ENCODE data around the gene SPATA25. TPM values are rescaled to one million over a fixed set of nuclear protein-coding genes. Genes with fewer than 3 reads are reported as not detected.
A peak's percentile ranks its signal among the peaks of the same experiment; 100 is the strongest.

SPATA25 gene
- total and polyA plus RNA-seq, 2 donors (not counting 1 experiment from before 2014, with no cell fraction given): 0.19 to 3.6 TPM

DNA sequence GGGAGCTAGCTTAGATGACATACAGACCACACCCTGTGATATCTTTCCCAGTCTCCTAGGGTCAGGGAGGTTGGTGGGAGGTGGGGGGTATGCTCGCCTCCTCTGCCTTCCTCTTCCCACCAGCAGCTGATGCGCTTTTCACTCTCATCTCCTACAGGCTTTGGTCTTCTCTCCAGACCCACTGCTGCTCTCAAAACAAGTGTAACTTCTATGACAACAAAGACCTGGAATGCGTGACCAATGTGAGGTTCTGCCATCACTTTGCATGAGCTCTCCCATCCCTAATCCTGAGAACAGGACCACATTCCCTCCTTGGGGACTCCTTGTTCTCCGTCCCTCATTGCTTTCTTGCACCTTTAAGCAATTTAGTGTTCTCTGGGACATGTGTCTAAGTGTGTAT lies 6.4 kb upstream of the SPATA25 start:
- Histone ChIP-seq H3K27ac (ENCODE audit: insufficient read depth, low read length) (no peak overlapping the region), H3K36me3 (ENCODE audit: control insufficient read depth, insufficient read depth, low read length) (peaks cover 25% of the 10 kb centered on the region), H3K4me2 (ENCODE audit: extremely low read depth, insufficient read depth, low read length) (no peak overlapping the region), H3K27me3 (ENCODE audit: control insufficient read depth, insufficient read depth, low read length) (no peaks in the 10 kb centered on the region), H4K20me1 (ENCODE audit: control insufficient read depth, extremely low read depth, insufficient read depth, low read length) (no peaks in the 10 kb centered on the region), H3K4me1 (ENCODE audit: control insufficient read depth, extremely low read depth, insufficient read depth, low read length) (peaks cover 8% of the 10 kb centered on the region), H3K4me3 (replicated peaks in 1 of 4; ENCODE audit: control extremely low read depth in 1 of 4, insufficient read depth in 1 of 4, low read depth in 3 of 4, low read length in 4 of 4) (peak overlapping the region in 1 of 4 experiments; percentile 7), H2AFZ (ENCODE audit: low read length) (no peak overlapping the region), H3K9me3 (ENCODE audit: control insufficient read depth, insufficient read depth, low read depth, low read length) (no peaks in the 10 kb centered on the region), H3K79me2 (ENCODE audit: control insufficient read depth, insufficient read depth, low read length) (peaks cover 11% of the 10 kb centered on the region), H3K9ac (ENCODE audit: insufficient read depth, low read length) (no peak overlapping the region)
- DNase-seq (ENCODE audit: low read depth in 2 of 2): no peak
- TF ChIP-seq, protein P1, sequence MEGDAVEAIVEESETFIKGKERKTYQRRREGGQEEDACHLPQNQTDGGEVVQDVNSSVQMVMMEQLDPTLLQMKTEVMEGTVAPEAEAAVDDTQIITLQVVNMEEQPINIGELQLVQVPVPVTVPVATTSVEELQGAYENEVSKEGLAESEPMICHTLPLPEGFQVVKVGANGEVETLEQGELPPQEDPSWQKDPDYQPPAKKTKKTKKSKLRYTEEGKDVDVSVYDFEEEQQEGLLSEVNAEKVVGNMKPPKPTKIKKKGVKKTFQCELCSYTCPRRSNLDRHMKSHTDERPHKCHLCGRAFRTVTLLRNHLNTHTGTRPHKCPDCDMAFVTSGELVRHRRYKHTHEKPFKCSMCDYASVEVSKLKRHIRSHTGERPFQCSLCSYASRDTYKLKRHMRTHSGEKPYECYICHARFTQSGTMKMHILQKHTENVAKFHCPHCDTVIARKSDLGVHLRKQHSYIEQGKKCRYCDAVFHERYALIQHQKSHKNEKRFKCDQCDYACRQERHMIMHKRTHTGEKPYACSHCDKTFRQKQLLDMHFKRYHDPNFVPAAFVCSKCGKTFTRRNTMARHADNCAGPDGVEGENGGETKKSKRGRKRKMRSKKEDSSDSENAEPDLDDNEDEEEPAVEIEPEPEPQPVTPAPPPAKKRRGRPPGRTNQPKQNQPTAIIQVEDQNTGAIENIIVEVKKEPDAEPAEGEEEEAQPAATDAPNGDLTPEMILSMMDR (conservative IDR thresholded peaks at IDR 0.05 in 1 of 2, IDR thresholded peaks at IDR 0.05 in 1 of 2; ENCODE audit: low read depth in 1 of 2, low read length in 2 of 2): no peak
- no peak for TF ChIP-seq EZH2 (IDR thresholded peaks at IDR 0.05; ENCODE audit: low read length, missing control alignments)

DNA sequence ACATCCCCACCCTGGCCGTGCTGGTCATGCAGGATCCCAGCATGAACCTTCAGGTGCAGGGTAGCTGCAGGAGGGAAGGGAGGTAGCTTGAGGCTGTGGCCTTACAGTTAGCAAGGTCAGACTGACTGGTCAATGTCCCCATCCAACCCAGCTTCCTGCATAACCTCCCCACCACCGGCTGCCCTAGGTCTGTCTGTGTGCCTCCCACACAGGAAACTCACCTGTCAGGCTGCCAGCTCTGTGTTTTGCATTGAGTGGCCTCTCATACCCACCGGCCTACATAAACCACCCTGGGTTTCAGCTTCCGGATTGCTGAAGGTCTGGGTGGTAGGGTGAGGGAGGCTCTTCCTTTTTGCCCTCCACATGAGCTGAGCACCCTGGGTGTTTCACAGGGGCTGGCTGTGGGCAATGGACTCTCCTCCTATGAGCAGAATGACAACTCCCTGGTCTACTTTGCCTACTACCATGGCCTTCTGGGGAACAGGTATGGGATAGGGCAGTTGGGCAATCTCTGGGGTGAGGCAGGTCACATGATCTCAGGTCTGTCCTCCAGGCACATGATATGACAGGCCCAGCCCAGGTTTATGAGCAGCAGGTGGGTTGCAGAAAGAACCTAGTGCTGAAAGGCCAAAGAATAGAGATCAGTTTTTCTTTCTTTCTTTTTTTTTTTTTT lies 5.5 kb upstream of the SPATA25 start:
- no peak overlapping the region for H3K9ac ChIP-seq (ENCODE audit: insufficient read depth, low read length)
- H3K4me1 ChIP-seq (ENCODE audit: control insufficient read depth, extremely low read depth, insufficient read depth, low read length): peaks cover 8% of the 10 kb centered on the region
- peaks cover 11% of the 10 kb centered on the region for H3K79me2 ChIP-seq (ENCODE audit: control insufficient read depth, insufficient read depth, low read length)
- peak overlapping the region; percentile 10 for H3K27ac ChIP-seq (ENCODE audit: insufficient read depth, low read length)
- no peak overlapping the region for H2AFZ ChIP-seq (ENCODE audit: low read length)
- DNase-seq (ENCODE audit: low read depth in 2 of 2): no peak
- TF ChIP-seq, protein P1 (conservative IDR thresholded peaks at IDR 0.05 in 1 of 2, IDR thresholded peaks at IDR 0.05 in 1 of 2; ENCODE audit: low read depth in 1 of 2, low read length in 2 of 2): no peak
- no peak for TF ChIP-seq EZH2 (IDR thresholded peaks at IDR 0.05; ENCODE audit: low read length, missing control alignments)
- peaks cover 25% of the 10 kb centered on the region for H3K36me3 ChIP-seq (ENCODE audit: control insufficient read depth, insufficient read depth, low read length)
- H3K4me2 ChIP-seq (ENCODE audit: extremely low read depth, insufficient read depth, low read length): peak overlapping the region; percentile 13
- no peaks in the 10 kb centered on the region for H4K20me1 ChIP-seq (ENCODE audit: control insufficient read depth, extremely low read depth, insufficient read depth, low read length)
- no peaks in the 10 kb centered on the region for H3K9me3 ChIP-seq (ENCODE audit: control insufficient read depth, insufficient read depth, low read depth, low read length)
- no peaks in the 10 kb centered on the region for H3K27me3 ChIP-seq (ENCODE audit: control insufficient read depth, insufficient read depth, low read length)
- H3K4me3 ChIP-seq (replicated peaks in 1 of 4; ENCODE audit: control extremely low read depth in 1 of 4, insufficient read depth in 1 of 4, low read depth in 3 of 4, low read length in 4 of 4): peak overlapping the region in 2 of 4 experiments; percentile 77 to 91

DNA sequence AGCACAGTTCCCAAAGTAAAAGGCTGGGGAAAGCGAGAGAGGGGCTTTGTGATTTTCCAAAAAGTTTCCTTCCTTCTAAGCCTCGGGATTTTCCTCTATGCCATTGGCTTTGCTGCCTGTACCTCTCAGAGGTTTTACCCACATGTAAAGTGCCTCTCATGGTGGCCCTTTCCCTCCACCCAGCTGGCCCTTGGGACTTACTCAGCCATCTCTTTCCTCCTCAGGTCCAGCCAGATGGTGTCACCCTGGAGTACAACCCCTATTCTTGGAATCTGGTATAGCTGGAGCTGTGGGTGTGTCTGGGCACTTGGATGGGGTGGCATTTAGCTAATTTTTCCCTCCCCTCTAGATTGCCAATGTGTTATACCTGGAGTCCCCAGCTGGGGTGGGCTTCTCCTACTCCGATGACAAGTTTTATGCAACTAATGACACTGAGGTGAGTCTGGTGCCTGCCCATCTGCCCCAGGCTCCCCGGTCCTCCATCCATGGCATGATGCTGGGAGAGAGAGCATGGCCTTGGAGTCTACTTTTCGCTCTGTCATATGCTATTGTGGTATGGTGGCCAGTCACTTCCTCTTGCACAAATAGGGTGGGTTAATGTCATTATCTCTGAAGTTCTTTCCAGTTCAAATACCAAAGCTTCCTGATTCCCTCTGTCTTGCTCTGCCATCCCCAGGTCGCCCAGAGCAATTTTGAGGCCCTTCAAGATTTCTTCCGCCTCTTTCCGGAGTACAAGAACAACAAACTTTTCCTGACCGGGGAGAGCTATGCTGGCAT lies 4.8 kb upstream of the SPATA25 start:
- Histone ChIP-seq H3K4me3 (replicated peaks in 1 of 4; ENCODE audit: control extremely low read depth in 1 of 4, insufficient read depth in 1 of 4, low read depth in 3 of 4, low read length in 4 of 4) (peak overlapping the region; percentile 77 to 97 (median 84)), H3K36me3 (ENCODE audit: control insufficient read depth, insufficient read depth, low read length) (peaks cover 22% of the 10 kb centered on the region), H4K20me1 (ENCODE audit: control insufficient read depth, extremely low read depth, insufficient read depth, low read length) (no peaks in the 10 kb centered on the region), H3K9ac (ENCODE audit: insufficient read depth, low read length) (peak overlapping the region; percentile 76), H3K27ac (ENCODE audit: insufficient read depth, low read length) (no peak overlapping the region), H2AFZ (ENCODE audit: low read length) (no peak overlapping the region), H3K9me3 (ENCODE audit: control insufficient read depth, insufficient read depth, low read depth, low read length) (no peaks in the 10 kb centered on the region), H3K27me3 (ENCODE audit: control insufficient read depth, insufficient read depth, low read length) (no peaks in the 10 kb centered on the region), H3K4me2 (ENCODE audit: extremely low read depth, insufficient read depth, low read length) (peak overlapping the region; percentile 74), H3K79me2 (ENCODE audit: control insufficient read depth, insufficient read depth, low read length) (peaks cover 11% of the 10 kb centered on the region), H3K4me1 (ENCODE audit: control insufficient read depth, extremely low read depth, insufficient read depth, low read length) (peaks cover 8% of the 10 kb centered on the region)
- TF ChIP-seq EZH2 (IDR thresholded peaks at IDR 0.05; ENCODE audit: low read length, missing control alignments): no peak
- TF ChIP-seq, protein P1 (conservative IDR thresholded peaks at IDR 0.05 in 1 of 2, IDR thresholded peaks at IDR 0.05 in 1 of 2; ENCODE audit: low read depth in 1 of 2, low read length in 2 of 2): peak in 1 of 2 donors; percentile 28
- DNase-seq (ENCODE audit: low read depth in 2 of 2): peak in 1 of 2 donors; percentile 57
